MM.1S (cell line): Measurements from ENCODE around the gene RPL39.
A peak's percentile ranks its signal among the peaks of the same experiment; 100 is the strongest.

ENCODE experiments used
- DNase-seq: peaks from one replicate; pipeline ENCODE4 v3.0.0-alpha.2; 2015
- H2AFZ ChIP-seq: fragments of 300-600 bp; sonication (generic); 2 replicates; pipeline ENCODE4 v1.6.0; 2016; ENCODE audit warnings: antibody characterized with exemption, low read length
- H3F3A ChIP-seq: fragments of 300-600 bp; sonication (generic); 2 replicates; pipeline ENCODE4 v1.6.1; 2016; ENCODE audit warnings: mild to moderate bottlenecking, antibody characterized with exemption, low read length, moderate library complexity, mixed read lengths; ENCODE audit not compliant: insufficient read depth
- H3K27ac ChIP-seq: fragments of 300-600 bp; sonication (generic); 2 replicates; pipeline ENCODE4 v1.5.1; 2016; ENCODE audit warnings: mild to moderate bottlenecking, low read length
- H3K27me3 ChIP-seq: fragments of 300-600 bp; sonication (generic); replicated peaks from 2 replicates; pipeline ENCODE4 v1.6.0; 2016; ENCODE audit warnings: low read length; ENCODE audit not compliant: insufficient read depth
- H3K36me3 ChIP-seq: fragments of 300-600 bp; sonication (generic); replicated peaks from 2 replicates; pipeline ENCODE4 v1.6.1; 2016; ENCODE audit warnings: mild to moderate bottlenecking, low read length, mixed read lengths; ENCODE audit not compliant: insufficient read depth
- H3K4me1 ChIP-seq: fragments of 300-600 bp; sonication (generic); 2 replicates; pipeline ENCODE4 v1.6.1; 2016; ENCODE audit warnings: low read length, mixed read lengths
- H3K4me2 ChIP-seq: fragments of 300-600 bp; sonication (generic); 2 replicates; pipeline ENCODE4 v1.6.0; 2016; ENCODE audit warnings: low read depth, low read length
- H3K4me3 ChIP-seq: fragments of 300-600 bp; sonication (generic); 2 replicates; pipeline ENCODE4 v1.5.1; 2016; ENCODE audit warnings: low read length, mixed read lengths
- H3K79me2 ChIP-seq: fragments of 300-600 bp; sonication (generic); 2 replicates; pipeline ENCODE4 v1.6.1; 2016; ENCODE audit warnings: mixed run types, low read length, mixed read lengths
- H3K9ac ChIP-seq: fragments of 300-600 bp; sonication (generic); 2 replicates; pipeline ENCODE4 v1.6.1; 2016; ENCODE audit warnings: low read length, mixed read lengths
- H3K9me2 ChIP-seq: fragments of 300-600 bp; sonication (generic); replicated peaks from 2 replicates; pipeline ENCODE4 v1.6.1; 2016; ENCODE audit warnings: mild to moderate bottlenecking, low read length, mixed read lengths; ENCODE audit not compliant: insufficient read depth
- H3K9me3 ChIP-seq: fragments of 300-600 bp; sonication (generic); replicated peaks from 2 replicates; pipeline ENCODE4 v1.6.1; 2016; ENCODE audit warnings: mild to moderate bottlenecking, low read length, mixed read lengths; ENCODE audit not compliant: insufficient read depth
- H4K20me1 ChIP-seq: fragments of 300-600 bp; sonication (generic); 2 replicates; pipeline ENCODE4 v1.6.1; 2016; ENCODE audit warnings: mild to moderate bottlenecking, low read length, moderate library complexity, mixed read lengths; ENCODE audit not compliant: insufficient read depth
- EZH2 ChIP-seq: fragments of 300-600 bp; sonication (generic); optimal IDR thresholded peaks from 2 replicates; pipeline ENCODE3; 2017; ENCODE audit warnings: low read depth, mild to moderate bottlenecking, antibody characterized with exemption, low read length, mixed read lengths
- EZH2phosphoT487 ChIP-seq: fragments of 300-600 bp; sonication (generic); IDR thresholded peaks from 2 replicates; pipeline ENCODE4 v1.6.1; 2018; ENCODE audit warnings: antibody characterized with exemption, low read length
- TF ChIP-seq, protein P1 (sequence below): fragments of 300-600 bp; sonication (generic); IDR thresholded peaks from 2 replicates; pipeline ENCODE4 v1.5.1; 2016; ENCODE audit warnings: antibody characterized with exemption, low read length, mixed read lengths

The RPL39 gene

DNA sequence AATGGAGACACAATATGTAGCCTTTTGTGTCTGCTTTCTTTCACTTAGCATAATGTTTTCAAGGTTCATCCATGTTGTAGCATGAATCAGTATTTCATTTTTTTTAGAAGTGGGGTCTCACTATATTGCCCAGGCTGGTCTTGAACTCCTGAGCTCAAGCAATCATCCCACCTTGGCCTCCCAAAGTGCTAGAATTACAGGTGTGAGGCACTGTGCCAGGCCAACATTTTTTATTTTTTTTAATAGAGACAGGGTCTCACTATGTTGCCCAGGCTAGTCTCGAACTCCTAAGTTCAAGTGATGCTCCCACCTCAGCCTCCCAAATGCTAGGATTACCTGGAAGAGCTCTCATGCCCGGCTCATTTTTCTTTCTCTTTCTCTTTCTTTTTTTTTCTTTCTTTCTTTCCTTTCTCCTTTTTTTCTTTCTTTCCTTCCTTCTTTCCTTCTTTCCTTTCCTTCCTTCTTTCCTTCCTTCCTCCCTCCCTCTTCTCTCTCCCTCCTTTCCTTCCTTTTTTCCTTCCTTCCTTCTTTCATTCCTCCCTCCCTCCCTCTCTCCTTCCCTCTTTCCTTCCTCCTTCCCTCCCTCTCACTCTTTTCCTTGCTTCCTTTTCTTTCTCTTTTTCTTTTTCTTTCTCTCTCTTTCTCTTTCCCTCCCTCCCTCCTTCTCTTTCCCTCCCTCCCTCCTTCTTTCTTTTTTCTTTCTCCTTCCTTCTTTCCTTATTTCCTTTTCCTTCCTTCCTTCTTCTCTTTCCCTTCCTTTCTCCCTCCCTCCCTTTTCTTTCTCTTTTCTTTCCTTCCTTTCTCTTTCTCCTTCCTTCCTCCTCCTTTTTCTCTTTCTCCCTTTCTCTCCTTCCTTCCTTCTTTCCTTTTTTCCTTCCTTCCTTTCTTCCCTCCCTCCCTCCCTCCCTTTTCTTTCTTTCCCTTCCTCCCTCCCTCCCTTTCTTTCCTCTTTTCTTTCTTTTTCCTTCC, 10.1 kb upstream of the RPL39 start:
- Histone ChIP-seq H3K27ac (no peak overlapping the region), H3K4me1 (no peaks in the 10 kb centered on the region), H3K79me2 (no peaks in the 10 kb centered on the region), H2AFZ (no peak overlapping the region), H3K9me3 (no peaks in the 10 kb centered on the region), H3F3A (no peaks in the 10 kb centered on the region), H3K27me3 (no peaks in the 10 kb centered on the region), H4K20me1 (no peaks in the 10 kb centered on the region), H3K36me3 (no peaks in the 10 kb centered on the region), H3K4me3 (no peak overlapping the region), H3K9ac (no peak overlapping the region), H3K9me2 (no peaks in the 10 kb centered on the region), H3K4me2 (no peak overlapping the region)
- no peak for DNase-seq
- TF ChIP-seq EZH2 (no peak), EZH2phosphoT487 (no peak)
- TF ChIP-seq, protein P1, sequence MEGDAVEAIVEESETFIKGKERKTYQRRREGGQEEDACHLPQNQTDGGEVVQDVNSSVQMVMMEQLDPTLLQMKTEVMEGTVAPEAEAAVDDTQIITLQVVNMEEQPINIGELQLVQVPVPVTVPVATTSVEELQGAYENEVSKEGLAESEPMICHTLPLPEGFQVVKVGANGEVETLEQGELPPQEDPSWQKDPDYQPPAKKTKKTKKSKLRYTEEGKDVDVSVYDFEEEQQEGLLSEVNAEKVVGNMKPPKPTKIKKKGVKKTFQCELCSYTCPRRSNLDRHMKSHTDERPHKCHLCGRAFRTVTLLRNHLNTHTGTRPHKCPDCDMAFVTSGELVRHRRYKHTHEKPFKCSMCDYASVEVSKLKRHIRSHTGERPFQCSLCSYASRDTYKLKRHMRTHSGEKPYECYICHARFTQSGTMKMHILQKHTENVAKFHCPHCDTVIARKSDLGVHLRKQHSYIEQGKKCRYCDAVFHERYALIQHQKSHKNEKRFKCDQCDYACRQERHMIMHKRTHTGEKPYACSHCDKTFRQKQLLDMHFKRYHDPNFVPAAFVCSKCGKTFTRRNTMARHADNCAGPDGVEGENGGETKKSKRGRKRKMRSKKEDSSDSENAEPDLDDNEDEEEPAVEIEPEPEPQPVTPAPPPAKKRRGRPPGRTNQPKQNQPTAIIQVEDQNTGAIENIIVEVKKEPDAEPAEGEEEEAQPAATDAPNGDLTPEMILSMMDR: no peak

DNA sequence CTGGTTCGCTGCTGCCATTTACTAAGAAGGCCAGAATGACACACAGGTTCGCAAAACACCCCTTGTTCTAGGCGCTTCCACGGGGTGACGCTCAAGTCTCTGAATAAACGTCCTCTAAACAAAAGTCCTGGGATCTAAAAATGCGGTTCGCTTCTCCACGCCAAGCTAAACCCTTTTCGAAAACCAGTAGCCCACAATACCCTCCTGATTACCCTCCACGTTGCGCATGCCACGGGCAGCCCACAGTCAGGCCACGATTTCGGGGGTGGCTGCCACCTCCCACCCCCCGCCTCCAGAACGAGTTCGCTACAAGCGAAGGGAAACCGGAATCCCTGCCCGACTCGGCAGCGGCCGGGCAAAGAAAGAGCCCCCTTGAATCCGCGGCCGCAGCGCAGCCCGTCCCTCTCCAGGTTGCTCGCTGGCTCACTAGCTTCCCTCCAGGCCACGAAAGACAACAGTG, 423 bp downstream of the RPL39 start:
- Histone ChIP-seq H3K9me2 (no peaks in the 10 kb centered on the region), H3K4me2 (peak overlapping the region; percentile 93), H3K4me1 (0 out of 2 replicates have a peak, but pooled peaks cover 4% of the 10 kb centered on the region), H3K79me2 (peaks cover 58% of the 10 kb centered on the region), H3K9me3 (no peaks in the 10 kb centered on the region), H3K4me3 (peak overlapping the region; percentile 74), H2AFZ (peak overlapping the region; percentile 65; the same call in 1 of the 2 replicates), H3F3A (peaks cover 29% of the 10 kb centered on the region), H4K20me1 (peaks cover 29% of the 10 kb centered on the region), H3K27ac (peak overlapping the region; percentile 93; the same call in 1 of the 2 replicates), H3K9ac (peak overlapping the region; percentile 88), H3K27me3 (no peaks in the 10 kb centered on the region), H3K36me3 (peaks cover 8% of the 10 kb centered on the region; the same call in 1 of the 2 replicates)
- peak; percentile 30 for DNase-seq
- TF ChIP-seq EZH2phosphoT487: no peak
- no peak for TF ChIP-seq EZH2
- TF ChIP-seq, protein P1: peak; percentile 36

DNA sequence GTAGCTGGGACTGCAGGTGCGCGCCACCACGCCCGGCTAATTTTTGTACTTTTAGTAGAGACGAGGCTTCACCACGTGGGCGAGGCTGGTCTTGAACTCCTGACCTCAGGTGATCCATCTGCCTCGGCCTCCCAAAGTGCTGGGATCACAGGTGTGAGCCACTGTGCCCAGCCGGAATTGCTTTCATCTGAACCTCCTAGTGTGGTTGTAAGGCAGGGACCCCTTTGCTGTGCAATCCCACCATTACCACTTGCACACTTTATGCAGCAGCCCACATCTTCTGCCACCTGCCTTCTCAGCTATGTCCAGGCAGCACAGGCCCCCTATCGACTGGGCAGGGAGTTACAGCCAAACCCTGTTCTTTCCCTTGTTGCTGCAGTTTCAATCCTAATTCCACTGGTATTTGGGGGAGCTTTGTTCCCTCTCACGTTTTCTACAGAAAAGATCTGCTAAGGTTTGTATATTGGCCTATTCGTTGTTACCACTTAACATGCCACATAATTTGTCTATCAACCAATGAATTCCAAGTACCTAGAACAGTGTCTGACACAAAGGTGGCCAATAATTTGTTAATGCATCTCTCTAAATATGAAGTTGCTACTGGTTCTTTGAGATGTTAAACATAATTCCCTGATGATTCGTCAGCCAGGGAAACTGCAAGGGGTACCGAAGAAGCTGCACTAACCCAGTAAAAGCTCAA, 6.5 kb downstream of the RPL39 start:
- Histone ChIP-seq H3K9me2 (no peaks in the 10 kb centered on the region), H3K4me1 (no peaks in the 10 kb centered on the region), H3K9me3 (no peaks in the 10 kb centered on the region), H3K79me2 (peaks cover 56% of the 10 kb centered on the region), H3K4me3 (no peak overlapping the region), H3K9ac (no peak overlapping the region), H2AFZ (no peak overlapping the region), H3F3A (peaks cover 34% of the 10 kb centered on the region), H3K36me3 (peaks cover 9% of the 10 kb centered on the region; the same call in 1 of the 2 replicates), H3K4me2 (no peak overlapping the region), H3K27me3 (no peaks in the 10 kb centered on the region), H4K20me1 (peaks cover 31% of the 10 kb centered on the region), H3K27ac (no peak overlapping the region)
- no peak for TF ChIP-seq EZH2
- TF ChIP-seq EZH2phosphoT487: no peak
- TF ChIP-seq, protein P1: peak; percentile 66
- peak; percentile 35 for DNase-seq
